ENCODE data around the gene MDM2. TPM values are rescaled to one million over a fixed set of nuclear protein-coding genes. Genes with fewer than 3 reads are reported as not detected.

MDM2 gene
- total RNA-seq, 1 experiment from 2014 or later = 207 TPM

GRCh38 chr12:68806488-68807237 is 1.3 kb upstream of the MDM2 start:
- ATAC-seq (no peak), DNase-seq (ENCODE audit: low spot score) (no peak)
- TF ChIP-seq ZNF512 (CRISPR knock-in tag; IDR thresholded peaks at IDR 0.05; ENCODE audit: borderline replicate concordance) = no peak
- TF ChIP-seq, protein P1, sequence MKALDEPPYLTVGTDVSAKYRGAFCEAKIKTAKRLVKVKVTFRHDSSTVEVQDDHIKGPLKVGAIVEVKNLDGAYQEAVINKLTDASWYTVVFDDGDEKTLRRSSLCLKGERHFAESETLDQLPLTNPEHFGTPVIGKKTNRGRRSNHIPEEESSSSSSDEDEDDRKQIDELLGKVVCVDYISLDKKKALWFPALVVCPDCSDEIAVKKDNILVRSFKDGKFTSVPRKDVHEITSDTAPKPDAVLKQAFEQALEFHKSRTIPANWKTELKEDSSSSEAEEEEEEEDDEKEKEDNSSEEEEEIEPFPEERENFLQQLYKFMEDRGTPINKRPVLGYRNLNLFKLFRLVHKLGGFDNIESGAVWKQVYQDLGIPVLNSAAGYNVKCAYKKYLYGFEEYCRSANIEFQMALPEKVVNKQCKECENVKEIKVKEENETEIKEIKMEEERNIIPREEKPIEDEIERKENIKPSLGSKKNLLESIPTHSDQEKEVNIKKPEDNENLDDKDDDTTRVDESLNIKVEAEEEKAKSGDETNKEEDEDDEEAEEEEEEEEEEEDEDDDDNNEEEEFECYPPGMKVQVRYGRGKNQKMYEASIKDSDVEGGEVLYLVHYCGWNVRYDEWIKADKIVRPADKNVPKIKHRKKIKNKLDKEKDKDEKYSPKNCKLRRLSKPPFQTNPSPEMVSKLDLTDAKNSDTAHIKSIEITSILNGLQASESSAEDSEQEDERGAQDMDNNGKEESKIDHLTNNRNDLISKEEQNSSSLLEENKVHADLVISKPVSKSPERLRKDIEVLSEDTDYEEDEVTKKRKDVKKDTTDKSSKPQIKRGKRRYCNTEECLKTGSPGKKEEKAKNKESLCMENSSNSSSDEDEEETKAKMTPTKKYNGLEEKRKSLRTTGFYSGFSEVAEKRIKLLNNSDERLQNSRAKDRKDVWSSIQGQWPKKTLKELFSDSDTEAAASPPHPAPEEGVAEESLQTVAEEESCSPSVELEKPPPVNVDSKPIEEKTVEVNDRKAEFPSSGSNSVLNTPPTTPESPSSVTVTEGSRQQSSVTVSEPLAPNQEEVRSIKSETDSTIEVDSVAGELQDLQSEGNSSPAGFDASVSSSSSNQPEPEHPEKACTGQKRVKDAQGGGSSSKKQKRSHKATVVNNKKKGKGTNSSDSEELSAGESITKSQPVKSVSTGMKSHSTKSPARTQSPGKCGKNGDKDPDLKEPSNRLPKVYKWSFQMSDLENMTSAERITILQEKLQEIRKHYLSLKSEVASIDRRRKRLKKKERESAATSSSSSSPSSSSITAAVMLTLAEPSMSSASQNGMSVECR (CRISPR knock-in tag; IDR thresholded peaks at IDR 0.05; ENCODE audit: borderline replicate concordance) = no peak
- TF ChIP-seq ZNF219 (CRISPR knock-in tag; IDR thresholded peaks at IDR 0.05; ENCODE audit: borderline replicate concordance) = no peak
- TF ChIP-seq IRF1 (CRISPR knock-in tag; IDR thresholded peaks at IDR 0.05) = no peak
- TF ChIP-seq ZNF423 (CRISPR knock-in tag; IDR thresholded peaks at IDR 0.05) = no peak
- TF ChIP-seq CREB1 (CRISPR knock-in tag; IDR thresholded peaks at IDR 0.05) = no peak
- no peak for TF ChIP-seq NFATC4 (CRISPR knock-in tag; IDR thresholded peaks at IDR 0.05)
- no peak for TF ChIP-seq AR (CRISPR knock-in tag; IDR thresholded peaks at IDR 0.05)
- TF ChIP-seq NFYB (CRISPR knock-in tag; conservative IDR thresholded peaks at IDR 0.05; ENCODE audit: low read depth) = no peak
- TF ChIP-seq, protein P2, sequence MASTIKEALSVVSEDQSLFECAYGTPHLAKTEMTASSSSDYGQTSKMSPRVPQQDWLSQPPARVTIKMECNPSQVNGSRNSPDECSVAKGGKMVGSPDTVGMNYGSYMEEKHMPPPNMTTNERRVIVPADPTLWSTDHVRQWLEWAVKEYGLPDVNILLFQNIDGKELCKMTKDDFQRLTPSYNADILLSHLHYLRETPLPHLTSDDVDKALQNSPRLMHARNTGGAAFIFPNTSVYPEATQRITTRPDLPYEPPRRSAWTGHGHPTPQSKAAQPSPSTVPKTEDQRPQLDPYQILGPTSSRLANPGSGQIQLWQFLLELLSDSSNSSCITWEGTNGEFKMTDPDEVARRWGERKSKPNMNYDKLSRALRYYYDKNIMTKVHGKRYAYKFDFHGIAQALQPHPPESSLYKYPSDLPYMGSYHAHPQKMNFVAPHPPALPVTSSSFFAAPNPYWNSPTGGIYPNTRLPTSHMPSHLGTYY (CRISPR knock-in tag; IDR thresholded peaks at IDR 0.05) = no peak
- TF ChIP-seq OVOL2 (CRISPR knock-in tag; IDR thresholded peaks at IDR 0.05; ENCODE audit: borderline replicate concordance) = no peak
- TF ChIP-seq, protein P3, sequence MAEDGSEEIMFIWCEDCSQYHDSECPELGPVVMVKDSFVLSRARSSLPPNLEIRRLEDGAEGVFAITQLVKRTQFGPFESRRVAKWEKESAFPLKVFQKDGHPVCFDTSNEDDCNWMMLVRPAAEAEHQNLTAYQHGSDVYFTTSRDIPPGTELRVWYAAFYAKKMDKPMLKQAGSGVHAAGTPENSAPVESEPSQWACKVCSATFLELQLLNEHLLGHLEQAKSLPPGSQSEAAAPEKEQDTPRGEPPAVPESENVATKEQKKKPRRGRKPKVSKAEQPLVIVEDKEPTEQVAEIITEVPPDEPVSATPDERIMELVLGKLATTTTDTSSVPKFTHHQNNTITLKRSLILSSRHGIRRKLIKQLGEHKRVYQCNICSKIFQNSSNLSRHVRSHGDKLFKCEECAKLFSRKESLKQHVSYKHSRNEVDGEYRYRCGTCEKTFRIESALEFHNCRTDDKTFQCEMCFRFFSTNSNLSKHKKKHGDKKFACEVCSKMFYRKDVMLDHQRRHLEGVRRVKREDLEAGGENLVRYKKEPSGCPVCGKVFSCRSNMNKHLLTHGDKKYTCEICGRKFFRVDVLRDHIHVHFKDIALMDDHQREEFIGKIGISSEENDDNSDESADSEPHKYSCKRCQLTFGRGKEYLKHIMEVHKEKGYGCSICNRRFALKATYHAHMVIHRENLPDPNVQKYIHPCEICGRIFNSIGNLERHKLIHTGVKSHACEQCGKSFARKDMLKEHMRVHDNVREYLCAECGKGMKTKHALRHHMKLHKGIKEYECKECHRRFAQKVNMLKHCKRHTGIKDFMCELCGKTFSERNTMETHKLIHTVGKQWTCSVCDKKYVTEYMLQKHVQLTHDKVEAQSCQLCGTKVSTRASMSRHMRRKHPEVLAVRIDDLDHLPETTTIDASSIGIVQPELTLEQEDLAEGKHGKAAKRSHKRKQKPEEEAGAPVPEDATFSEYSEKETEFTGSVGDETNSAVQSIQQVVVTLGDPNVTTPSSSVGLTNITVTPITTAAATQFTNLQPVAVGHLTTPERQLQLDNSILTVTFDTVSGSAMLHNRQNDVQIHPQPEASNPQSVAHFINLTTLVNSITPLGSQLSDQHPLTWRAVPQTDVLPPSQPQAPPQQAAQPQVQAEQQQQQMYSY (CRISPR knock-in tag; IDR thresholded peaks at IDR 0.05) = no peak
- TF ChIP-seq, protein P4, sequence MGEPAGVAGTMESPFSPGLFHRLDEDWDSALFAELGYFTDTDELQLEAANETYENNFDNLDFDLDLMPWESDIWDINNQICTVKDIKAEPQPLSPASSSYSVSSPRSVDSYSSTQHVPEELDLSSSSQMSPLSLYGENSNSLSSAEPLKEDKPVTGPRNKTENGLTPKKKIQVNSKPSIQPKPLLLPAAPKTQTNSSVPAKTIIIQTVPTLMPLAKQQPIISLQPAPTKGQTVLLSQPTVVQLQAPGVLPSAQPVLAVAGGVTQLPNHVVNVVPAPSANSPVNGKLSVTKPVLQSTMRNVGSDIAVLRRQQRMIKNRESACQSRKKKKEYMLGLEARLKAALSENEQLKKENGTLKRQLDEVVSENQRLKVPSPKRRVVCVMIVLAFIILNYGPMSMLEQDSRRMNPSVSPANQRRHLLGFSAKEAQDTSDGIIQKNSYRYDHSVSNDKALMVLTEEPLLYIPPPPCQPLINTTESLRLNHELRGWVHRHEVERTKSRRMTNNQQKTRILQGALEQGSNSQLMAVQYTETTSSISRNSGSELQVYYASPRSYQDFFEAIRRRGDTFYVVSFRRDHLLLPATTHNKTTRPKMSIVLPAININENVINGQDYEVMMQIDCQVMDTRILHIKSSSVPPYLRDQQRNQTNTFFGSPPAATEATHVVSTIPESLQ (CRISPR knock-in tag; IDR thresholded peaks at IDR 0.05) = no peak
- no peak for TF ChIP-seq ESRRA (CRISPR knock-in tag; IDR thresholded peaks at IDR 0.05; ENCODE audit: borderline replicate concordance)
- no peak for TF ChIP-seq ZNF263 (CRISPR knock-in tag; IDR thresholded peaks at IDR 0.05; ENCODE audit: low read depth)
- TF ChIP-seq, protein P5, sequence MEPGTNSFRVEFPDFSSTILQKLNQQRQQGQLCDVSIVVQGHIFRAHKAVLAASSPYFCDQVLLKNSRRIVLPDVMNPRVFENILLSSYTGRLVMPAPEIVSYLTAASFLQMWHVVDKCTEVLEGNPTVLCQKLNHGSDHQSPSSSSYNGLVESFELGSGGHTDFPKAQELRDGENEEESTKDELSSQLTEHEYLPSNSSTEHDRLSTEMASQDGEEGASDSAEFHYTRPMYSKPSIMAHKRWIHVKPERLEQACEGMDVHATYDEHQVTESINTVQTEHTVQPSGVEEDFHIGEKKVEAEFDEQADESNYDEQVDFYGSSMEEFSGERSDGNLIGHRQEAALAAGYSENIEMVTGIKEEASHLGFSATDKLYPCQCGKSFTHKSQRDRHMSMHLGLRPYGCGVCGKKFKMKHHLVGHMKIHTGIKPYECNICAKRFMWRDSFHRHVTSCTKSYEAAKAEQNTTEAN (CRISPR knock-in tag; IDR thresholded peaks at IDR 0.05) = no peak
- no peak for TF ChIP-seq GRHL2 (CRISPR knock-in tag; IDR thresholded peaks at IDR 0.05; ENCODE audit: insufficient replicate concordance, severe bottlenecking)
- Mint-ChIP-seq H3K9me3 (no peaks in the 10 kb centered on the region), H3K4me1 (peaks cover 44% of the 10 kb centered on the region), H3K27ac (peak overlapping the region; percentile 11; the same call in 1 of the 2 replicates), H3K4me3 (peak overlapping the region; percentile 86), H3K36me3 (peaks cover 25% of the 10 kb centered on the region), H3K27me3 (ENCODE audit: low read depth) (no peaks in the 10 kb centered on the region)
- ChIA-PET POLR2A (interaction anchor here (0.6 to 1.9 kb wide), 3 partner anchors 30 to 60 kb away, joined by 3 to 13 read pairs (median 4); partner anchors contain the start of gene SLC35E3), CTCF (interaction anchor here (1.0 to 2.6 kb wide), 4 partner anchors 10 to 60 kb away, joined by 4 to 23 read pairs (median 12); partner anchors contain the start of gene SLC35E3)
